GM21423 (cell line): ENCODE data around the gene TTC28.

ENCODE experiments used
- ATAC-seq: cut with Tn5 transposase; IDR thresholded peaks from one replicate; pipeline ENCODE4 v1.9.1; 2021; ENCODE audit warnings: mild to moderate bottlenecking, moderate library complexity; ENCODE audit not compliant: unreplicated experiment

TTC28 gene

DNA sequence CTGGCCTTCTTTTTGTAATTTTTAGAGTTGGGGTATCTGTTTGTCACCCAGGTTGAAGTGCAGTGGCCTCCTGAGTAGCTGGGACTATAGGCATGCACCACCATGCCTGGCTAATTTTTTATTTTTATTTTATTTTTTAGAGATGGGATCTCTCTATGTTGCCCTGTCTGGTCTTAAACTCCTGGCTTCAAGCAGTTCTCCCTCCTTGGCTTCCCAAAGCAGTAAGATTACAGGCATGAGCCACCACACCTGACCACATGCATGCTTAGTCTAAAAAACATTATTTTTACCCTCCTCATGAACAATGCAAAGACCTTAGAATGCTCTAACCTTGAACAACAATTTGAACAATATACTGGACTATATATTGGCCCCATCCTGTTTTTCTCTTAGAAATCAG is 738.5 kb downstream of the TTC28 start:
- ATAC-seq: no peak

DNA sequence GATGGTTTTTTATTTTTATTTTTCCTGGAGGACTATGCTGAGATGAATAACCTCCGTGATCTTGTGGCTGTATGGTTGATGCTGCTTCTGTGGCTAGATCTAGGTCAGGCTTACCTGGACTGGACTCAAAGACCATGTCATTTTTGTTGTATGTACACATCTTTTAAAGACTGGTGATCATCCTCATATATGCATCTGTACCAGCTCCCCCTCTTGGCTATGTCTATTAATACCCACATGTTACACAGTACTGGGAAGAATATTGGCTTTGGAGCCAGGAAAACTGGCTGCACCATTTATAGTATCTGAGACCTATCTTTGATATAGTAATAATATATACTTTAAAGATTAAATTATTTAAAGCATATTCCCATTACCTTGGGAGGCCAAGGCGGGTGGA is 742.2 kb downstream of the TTC28 start:
- ATAC-seq: no peak

DNA sequence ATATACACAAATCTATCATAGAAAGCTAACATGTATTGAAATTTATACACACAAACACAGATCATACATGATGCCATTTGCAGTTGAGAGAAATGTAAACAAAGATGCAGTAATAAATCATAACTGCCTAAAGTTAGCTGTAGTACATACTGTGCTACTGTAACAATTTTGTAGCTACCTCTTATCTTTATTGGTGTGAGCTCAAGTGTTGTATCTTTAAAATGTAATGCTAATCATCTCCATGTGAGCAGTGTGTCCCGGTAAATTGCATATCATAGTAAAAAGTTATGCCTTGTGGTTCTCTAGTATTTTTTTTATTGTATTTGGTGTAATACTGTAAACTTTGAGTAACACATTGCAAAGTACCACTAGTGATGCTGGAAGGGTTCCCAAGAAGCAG is 743.7 kb downstream of the TTC28 start:
- ATAC-seq: no peak

DNA sequence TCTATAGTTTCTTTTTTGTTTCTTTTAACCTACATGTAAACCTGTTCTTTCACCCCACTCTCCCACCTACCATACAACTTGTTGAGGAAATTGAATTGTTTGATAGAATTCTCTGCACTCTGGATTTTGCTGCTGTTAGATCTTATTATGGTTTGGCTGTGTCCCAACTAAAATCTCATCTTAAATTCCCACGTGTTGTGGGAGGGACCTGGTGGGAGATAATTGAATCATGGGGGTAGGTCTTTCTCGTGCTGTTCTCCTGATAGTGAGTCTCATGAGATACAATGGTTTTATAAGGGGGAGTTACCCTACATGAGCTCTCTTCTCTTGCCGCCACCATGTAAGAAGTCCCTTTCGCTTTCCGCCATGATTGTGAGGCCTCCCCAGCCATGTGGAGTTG is 745.6 kb downstream of the TTC28 start:
- no peak for ATAC-seq

DNA sequence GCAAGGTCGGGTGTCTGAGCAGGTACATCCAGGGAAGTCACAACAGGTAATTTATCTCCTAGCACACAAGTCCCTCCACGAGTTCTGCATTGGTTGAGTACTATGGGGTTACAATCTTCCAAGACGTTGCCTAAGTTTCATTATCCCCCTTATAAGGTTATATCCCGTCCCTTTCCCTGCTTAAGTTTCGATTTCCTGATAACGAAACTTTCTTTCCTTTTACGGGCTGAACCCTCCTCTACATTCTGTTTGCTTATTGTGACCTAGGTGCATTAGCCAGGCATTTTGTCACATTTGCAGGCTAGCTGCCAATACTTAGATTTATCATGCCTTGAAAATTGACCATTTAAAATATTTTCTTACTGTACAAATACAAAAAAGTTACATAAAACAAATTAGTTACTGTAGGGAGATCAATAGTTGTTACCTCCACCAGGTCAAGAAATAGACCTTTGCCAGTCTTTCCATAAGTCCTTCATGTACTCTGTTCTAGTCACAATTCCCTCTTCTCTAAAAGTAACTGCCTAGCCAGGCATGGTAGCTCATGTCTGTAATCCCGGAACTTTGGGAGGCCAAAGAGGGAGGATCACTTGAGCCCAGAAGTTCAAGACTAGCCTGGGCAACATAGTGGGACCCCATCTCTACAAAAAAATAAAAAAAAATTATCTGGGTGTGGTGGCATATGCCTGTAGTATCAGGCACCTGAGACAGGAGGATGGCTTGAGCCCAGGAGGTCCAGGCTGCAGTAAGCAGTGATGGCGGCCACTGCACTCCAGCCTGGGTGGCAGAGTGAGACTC is 746.3 kb downstream of the TTC28 start:
- no peak for ATAC-seq

DNA sequence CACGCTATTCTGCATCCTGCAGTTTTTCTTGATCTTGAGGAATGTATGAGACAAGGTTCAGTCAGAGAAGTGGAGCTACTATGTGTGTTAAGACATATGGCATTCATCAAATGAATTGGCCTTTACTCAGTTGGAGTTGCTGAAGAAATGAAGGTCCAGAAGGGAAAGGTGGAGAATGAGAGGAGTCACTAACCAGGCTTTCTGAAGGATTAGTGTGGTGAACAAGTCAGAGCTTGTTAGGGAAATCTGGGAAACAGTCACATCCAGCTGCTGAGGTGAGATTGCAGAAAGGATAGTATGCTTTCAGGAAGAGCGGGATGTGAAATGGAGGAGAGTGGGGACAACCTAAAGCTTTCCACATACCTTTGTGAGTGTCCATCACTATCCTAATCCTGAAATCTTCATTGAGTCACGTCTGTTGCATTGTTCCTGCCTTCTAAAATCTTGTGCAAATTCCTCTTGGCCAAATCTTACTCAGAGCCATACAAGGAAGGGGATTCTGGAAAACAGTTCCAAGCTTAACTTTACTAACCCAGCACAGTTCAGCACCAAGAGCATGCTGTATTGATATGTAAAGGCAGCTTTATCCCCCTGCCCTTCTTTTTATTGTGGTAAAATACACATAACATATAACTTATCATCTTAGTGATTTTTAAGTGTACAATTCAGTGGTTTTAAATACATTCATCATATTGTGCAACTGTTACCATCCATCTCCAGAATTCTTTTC is 749.1 kb downstream of the TTC28 start:
- no peak for ATAC-seq
